ENCODE measurements around the gene GINS1.

GRCh38 chr20:25398376-25399036 lies 9.0 kb upstream of the GINS1 start:
- TF ChIP-seq CTCF (IDR thresholded peaks at IDR 0.05; ENCODE audit: low read length) (no peak), EZH2phosphoT487 (IDR thresholded peaks at IDR 0.05; ENCODE audit: low read length) (no peak)
